ENCODE measurements around the gene ARL6IP6. TPM values are rescaled to one million over a fixed set of nuclear protein-coding genes. Genes with fewer than 3 reads are reported as not detected.

The ARL6IP6 gene
- 10 to 100 TPM in 3 of 4 donors, 1 to 10 TPM in 1; 5.7 to 21.9 (median 11.9) TPM for polyA plus RNA-seq
- long read RNA-seq, donor 1: 0 reads
- long read RNA-seq, donor 2, partial matches to known transcripts: 0 of 4 reads
- long read RNA-seq, donor 2, other reads (novel, unspliced or antisense): 0 of 4 reads
- long read RNA-seq, donor 3, partial matches to known transcripts: 0 of 4 reads
- long read RNA-seq, donor 3, other reads (novel, unspliced or antisense): 0 of 4 reads
- long read RNA-seq, donor 4: 0 reads
- long read RNA-seq, donor 5, transcript ARL6IP6-201 (4 exons, 2,805 nt): major isoform, 7 of 8 reads
- long read RNA-seq, donor 5, partial matches to known transcripts: 0 of 8 reads
- long read RNA-seq, donor 5, other reads (novel, unspliced or antisense): 0 of 8 reads
- long read RNA-seq, donor 6, transcript ARL6IP6-201 (4 exons, 2,805 nt): major isoform, 7 of 8 reads
- long read RNA-seq, donor 6, partial matches to known transcripts: 0 of 8 reads
- long read RNA-seq, donor 6, other reads (novel, unspliced or antisense): 0 of 8 reads
- long read RNA-seq, donor 7: 0 reads
- long read RNA-seq, donor 8, partial matches to known transcripts: 0 of 4 reads
- long read RNA-seq, donor 8, other reads (novel, unspliced or antisense): 0 of 4 reads
- long read RNA-seq, donor 9, partial matches to known transcripts: 0 of 2 reads
- long read RNA-seq, donor 9, other reads (novel, unspliced or antisense): 0 of 2 reads
- long read RNA-seq, donor 10, transcript ARL6IP6-201 (4 exons, 2,805 nt): major isoform, 17 of 18 reads
- long read RNA-seq, donor 10, partial matches to known transcripts: 0 of 18 reads
- long read RNA-seq, donor 10, other reads (novel, unspliced or antisense): 0 of 18 reads

GRCh38 chr2:152718076-152718908 lies at the start of gene ARL6IP6:
TSS of gene ARL6IP6 (plus strand) at chr2:152718620. CDS start at chr2:152718625, 5 bp downstream.
- H3K27ac ChIP-seq (ENCODE audit: low read depth in 1 of 3, low read length in 2 of 3): peak within 1 kb of the TSS; percentile 98 to 100 (median 99)
- no peaks in the 10 kb centered on the region for H3K9me3 ChIP-seq (ENCODE audit: control insufficient read depth in 2 of 2, insufficient read depth in 1 of 2, low read depth in 1 of 2, low read length in 1 of 2)
- peak within 1 kb of the TSS; percentile 53 to 77 (median 66) for H3K4me3 ChIP-seq (ENCODE audit: low read depth in 1 of 3, low read length in 3 of 3)
- no peaks in the 10 kb centered on the region for H3K27me3 ChIP-seq (ENCODE audit: control insufficient read depth in 3 of 3, insufficient read depth in 3 of 3, low read length in 3 of 3)
- FAIRE-seq: no peak
- WGBS, 3 donors: 0 to 1% (median 1%) methylated on average over 85 to 87 of the region's 87 CpGs
- DNase-seq: peak; percentile 94 to 98
- peaks cover 3 to 10% (median 3%) of the 10 kb centered on the region in 3 donors for H3K4me1 ChIP-seq (ENCODE audit: control insufficient read depth in 3 of 3, insufficient read depth in 2 of 3, low read depth in 1 of 3, low read length in 2 of 3)
- peaks cover 0 to 1% (median 0%) of the 10 kb centered on the region in 3 donors for H3K36me3 ChIP-seq (ENCODE audit: control insufficient read depth in 3 of 3, insufficient read depth in 2 of 3, low read depth in 1 of 3, low read length in 3 of 3)

DNA sequence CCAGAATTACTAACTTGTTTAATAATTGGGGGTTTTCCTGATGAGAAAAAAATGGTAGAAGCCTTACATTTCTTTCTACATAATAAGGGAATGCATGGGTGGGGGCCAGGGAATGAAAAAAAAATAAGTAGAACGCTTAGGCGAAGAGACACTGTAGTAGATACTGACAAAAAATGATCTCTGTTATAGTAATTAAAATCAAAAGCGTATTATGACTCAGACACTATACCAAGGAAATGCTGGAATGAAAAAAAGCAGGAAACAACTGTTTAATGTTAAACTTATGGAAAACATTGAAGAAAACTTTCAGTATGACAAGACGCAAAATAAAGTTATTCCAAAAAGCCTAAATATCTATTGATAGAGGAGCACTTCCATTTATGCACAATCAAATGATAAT lies 44.1 kb upstream of the ARL6IP6 start:
- H3K36me3 ChIP-seq (ENCODE audit: control insufficient read depth in 3 of 3, insufficient read depth in 2 of 3, low read depth in 1 of 3, low read length in 3 of 3): peaks cover 2 to 14% (median 9%) of the 10 kb centered on the region in 3 donors
- no peaks in the 10 kb centered on the region for H3K4me1 ChIP-seq (ENCODE audit: control insufficient read depth in 3 of 3, insufficient read depth in 2 of 3, low read depth in 1 of 3, low read length in 2 of 3)
- WGBS, 3 donors: 90 to 91% (median 91%) methylated on average over 4 of the region's 4 CpGs
- no peak overlapping the region for H3K4me3 ChIP-seq (ENCODE audit: low read depth in 1 of 3, low read length in 3 of 3)
- H3K9me3 ChIP-seq (ENCODE audit: control insufficient read depth in 2 of 2, insufficient read depth in 1 of 2, low read depth in 1 of 2, low read length in 1 of 2): no peaks in the 10 kb centered on the region
- no peaks in the 10 kb centered on the region for H3K27me3 ChIP-seq (ENCODE audit: control insufficient read depth in 3 of 3, insufficient read depth in 3 of 3, low read length in 3 of 3)
- FAIRE-seq (no peak), DNase-seq (no peak)
- no peak overlapping the region for H3K27ac ChIP-seq (ENCODE audit: low read depth in 1 of 3, low read length in 2 of 3)

- Histone ChIP-seq H3K27ac (ENCODE audit: low read depth in 1 of 3, low read length in 2 of 3) (no peak overlapping the region), H3K27me3 (ENCODE audit: control insufficient read depth in 3 of 3, insufficient read depth in 3 of 3, low read length in 3 of 3) (no peaks in the 10 kb centered on the region), H3K4me3 (ENCODE audit: low read depth in 1 of 3, low read length in 3 of 3) (no peak overlapping the region), H3K36me3 (ENCODE audit: control insufficient read depth in 3 of 3, insufficient read depth in 2 of 3, low read depth in 1 of 3, low read length in 3 of 3) (peaks cover 5 to 18% (median 8%) of the 10 kb centered on the region in 3 donors), H3K4me1 (ENCODE audit: control insufficient read depth in 3 of 3, insufficient read depth in 2 of 3, low read depth in 1 of 3, low read length in 2 of 3) (no peaks in the 10 kb centered on the region), H3K9me3 (ENCODE audit: control insufficient read depth in 2 of 2, insufficient read depth in 1 of 2, low read depth in 1 of 2, low read length in 1 of 2) (no peaks in the 10 kb centered on the region)
- 89 to 99% (median 95%) methylated on average over 3 of the region's 3 CpGs for WGBS, 3 donors
- no peak for FAIRE-seq
- no peak for DNase-seq
Measured at GRCh38 chr2:152676461-152676860, 42.0 kb upstream of the ARL6IP6 start.

GRCh38 chr2:152678808-152679207 lies 39.6 kb upstream of the ARL6IP6 start:
- DNase-seq: no peak
- Histone ChIP-seq H3K27ac (ENCODE audit: low read depth in 1 of 3, low read length in 2 of 3) (no peak overlapping the region), H3K4me3 (ENCODE audit: low read depth in 1 of 3, low read length in 3 of 3) (no peak overlapping the region), H3K27me3 (ENCODE audit: control insufficient read depth in 3 of 3, insufficient read depth in 3 of 3, low read length in 3 of 3) (no peaks in the 10 kb centered on the region), H3K36me3 (ENCODE audit: control insufficient read depth in 3 of 3, insufficient read depth in 2 of 3, low read depth in 1 of 3, low read length in 3 of 3) (peaks cover 5 to 17% (median 8%) of the 10 kb centered on the region in 3 donors), H3K4me1 (ENCODE audit: control insufficient read depth in 3 of 3, insufficient read depth in 2 of 3, low read depth in 1 of 3, low read length in 2 of 3) (no peaks in the 10 kb centered on the region), H3K9me3 (ENCODE audit: control insufficient read depth in 2 of 2, insufficient read depth in 1 of 2, low read depth in 1 of 2, low read length in 1 of 2) (no peaks in the 10 kb centered on the region)
- 77 to 84% (median 79%) methylated on average over 2 of the region's 2 CpGs for WGBS, 3 donors
- FAIRE-seq: peak; percentile 61

DNA sequence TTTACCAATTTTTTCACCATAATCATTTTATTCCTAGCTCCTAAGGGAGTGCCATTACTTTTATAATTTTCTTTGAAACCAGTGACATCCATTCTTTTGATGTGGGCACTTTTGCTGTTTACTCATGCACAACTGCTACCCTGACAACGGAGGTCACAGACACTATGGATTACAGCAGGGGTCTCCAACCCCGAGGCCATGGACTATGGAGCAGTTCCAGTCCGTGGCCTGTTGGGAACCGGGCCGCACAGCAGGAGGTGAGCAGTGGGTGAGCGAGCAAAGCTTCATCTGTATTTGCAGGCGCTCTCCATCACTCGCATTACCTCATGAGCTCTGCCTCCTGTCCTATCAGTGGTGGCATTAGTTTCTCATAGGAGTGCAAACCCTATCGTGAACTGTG lies 35.8 kb upstream of the ARL6IP6 start:
- Histone ChIP-seq H3K4me3 (ENCODE audit: low read depth in 1 of 3, low read length in 3 of 3) (no peak overlapping the region), H3K4me1 (ENCODE audit: control insufficient read depth in 3 of 3, insufficient read depth in 2 of 3, low read depth in 1 of 3, low read length in 2 of 3) (no peaks in the 10 kb centered on the region), H3K9me3 (ENCODE audit: control insufficient read depth in 2 of 2, insufficient read depth in 1 of 2, low read depth in 1 of 2, low read length in 1 of 2) (no peaks in the 10 kb centered on the region), H3K27me3 (ENCODE audit: control insufficient read depth in 3 of 3, insufficient read depth in 3 of 3, low read length in 3 of 3) (no peaks in the 10 kb centered on the region), H3K36me3 (ENCODE audit: control insufficient read depth in 3 of 3, insufficient read depth in 2 of 3, low read depth in 1 of 3, low read length in 3 of 3) (peaks cover 2 to 11% (median 2%) of the 10 kb centered on the region in 3 donors), H3K27ac (ENCODE audit: low read depth in 1 of 3, low read length in 2 of 3) (no peak overlapping the region)
- DNase-seq (no peak), FAIRE-seq (no peak)
- 93 to 98% (median 96%) methylated on average over 9 of the region's 9 CpGs for WGBS, 3 donors

- FAIRE-seq: no peak
Measured at GRCh38 chr2:152683400-152683799, 35.0 kb upstream of the ARL6IP6 start.

DNA sequence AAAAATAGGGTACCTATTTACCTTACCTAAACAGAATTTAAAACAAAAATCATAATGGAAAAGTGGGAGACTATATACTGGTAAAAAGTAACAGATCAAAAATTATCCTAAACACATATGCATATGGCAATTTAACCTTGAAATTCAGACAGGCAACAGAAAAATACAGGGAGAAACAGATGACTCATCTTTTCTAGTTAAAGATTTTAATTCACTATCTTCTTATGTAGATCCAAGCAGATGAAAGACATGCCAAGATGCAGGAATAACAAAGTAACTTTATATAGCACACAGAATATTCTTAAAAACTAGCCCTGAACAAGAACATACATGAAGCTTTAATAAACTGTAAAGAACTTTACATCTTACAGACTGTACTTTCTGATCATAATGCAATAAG lies 32.1 kb upstream of the ARL6IP6 start:
- Histone ChIP-seq H3K9me3 (ENCODE audit: control insufficient read depth in 2 of 2, insufficient read depth in 1 of 2, low read depth in 1 of 2, low read length in 1 of 2) (no peaks in the 10 kb centered on the region), H3K4me1 (ENCODE audit: control insufficient read depth in 3 of 3, insufficient read depth in 2 of 3, low read depth in 1 of 3, low read length in 2 of 3) (no peaks in the 10 kb centered on the region), H3K27ac (ENCODE audit: low read depth in 1 of 3, low read length in 2 of 3) (no peak overlapping the region), H3K27me3 (ENCODE audit: control insufficient read depth in 3 of 3, insufficient read depth in 3 of 3, low read length in 3 of 3) (no peaks in the 10 kb centered on the region), H3K4me3 (ENCODE audit: low read depth in 1 of 3, low read length in 3 of 3) (no peak overlapping the region), H3K36me3 (ENCODE audit: control insufficient read depth in 3 of 3, insufficient read depth in 2 of 3, low read depth in 1 of 3, low read length in 3 of 3) (peaks cover 0 to 15% (median 0%) of the 10 kb centered on the region in 3 donors)
- no peak for DNase-seq
- FAIRE-seq: no peak

More at GRCh38 chr2:152683400-152683799, 35.0 kb upstream of the ARL6IP6 start:
- Histone ChIP-seq H3K27ac (ENCODE audit: low read depth in 1 of 3, low read length in 2 of 3) (no peak overlapping the region), H3K4me3 (ENCODE audit: low read depth in 1 of 3, low read length in 3 of 3) (no peak overlapping the region), H3K9me3 (ENCODE audit: control insufficient read depth in 2 of 2, insufficient read depth in 1 of 2, low read depth in 1 of 2, low read length in 1 of 2) (no peaks in the 10 kb centered on the region), H3K27me3 (ENCODE audit: control insufficient read depth in 3 of 3, insufficient read depth in 3 of 3, low read length in 3 of 3) (no peaks in the 10 kb centered on the region), H3K4me1 (ENCODE audit: control insufficient read depth in 3 of 3, insufficient read depth in 2 of 3, low read depth in 1 of 3, low read length in 2 of 3) (no peaks in the 10 kb centered on the region), H3K36me3 (ENCODE audit: control insufficient read depth in 3 of 3, insufficient read depth in 2 of 3, low read depth in 1 of 3, low read length in 3 of 3) (peaks cover 2 to 15% (median 2%) of the 10 kb centered on the region in 3 donors)
- DNase-seq: no peak

DNA sequence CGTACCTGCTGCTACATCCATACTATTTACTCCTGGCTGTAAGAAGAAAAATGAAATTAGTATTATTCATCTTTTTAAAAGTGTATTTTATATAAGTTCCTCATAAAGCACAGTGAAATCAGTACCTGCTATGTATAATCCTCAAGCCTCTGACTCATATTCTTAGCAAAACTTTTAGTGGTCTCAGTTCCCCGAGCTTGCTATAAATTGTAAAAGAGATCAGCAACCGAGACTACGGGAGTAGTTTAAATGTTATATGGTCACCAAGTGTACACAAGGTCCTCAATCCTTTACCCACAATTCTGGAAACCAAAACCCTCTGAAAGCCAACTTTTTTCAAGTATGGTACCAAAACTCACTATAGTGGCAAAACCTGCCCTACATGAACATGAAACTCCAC lies 25.4 kb upstream of the ARL6IP6 start:
- 72 to 86% (median 85%) methylated on average over 4 of the region's 4 CpGs for WGBS, 3 donors
- Histone ChIP-seq H3K27ac (ENCODE audit: low read depth in 1 of 3, low read length in 2 of 3) (no peak overlapping the region), H3K9me3 (ENCODE audit: control insufficient read depth in 2 of 2, insufficient read depth in 1 of 2, low read depth in 1 of 2, low read length in 1 of 2) (no peaks in the 10 kb centered on the region), H3K4me3 (ENCODE audit: low read depth in 1 of 3, low read length in 3 of 3) (no peak overlapping the region), H3K27me3 (ENCODE audit: control insufficient read depth in 3 of 3, insufficient read depth in 3 of 3, low read length in 3 of 3) (no peaks in the 10 kb centered on the region), H3K36me3 (ENCODE audit: control insufficient read depth in 3 of 3, insufficient read depth in 2 of 3, low read depth in 1 of 3, low read length in 3 of 3) (peaks cover 0 to 15% (median 0%) of the 10 kb centered on the region in 3 donors), H3K4me1 (ENCODE audit: control insufficient read depth in 3 of 3, insufficient read depth in 2 of 3, low read depth in 1 of 3, low read length in 2 of 3) (no peaks in the 10 kb centered on the region)
- FAIRE-seq: no peak
- DNase-seq: no peak
